ENCODE results near the gene ENO1.
"Not testable (repeated sequence)": the region's sequence is repeated elsewhere in the genome, so short reads cannot be mapped to it uniquely, and the experiment has no call there.

The ENO1 gene

GRCh38 chr1:8896775-8897174, 18.3 kb upstream of the ENO1 start:
- DNase-seq (ENCODE audit: low read depth) = not testable (repeated sequence)

DNA sequence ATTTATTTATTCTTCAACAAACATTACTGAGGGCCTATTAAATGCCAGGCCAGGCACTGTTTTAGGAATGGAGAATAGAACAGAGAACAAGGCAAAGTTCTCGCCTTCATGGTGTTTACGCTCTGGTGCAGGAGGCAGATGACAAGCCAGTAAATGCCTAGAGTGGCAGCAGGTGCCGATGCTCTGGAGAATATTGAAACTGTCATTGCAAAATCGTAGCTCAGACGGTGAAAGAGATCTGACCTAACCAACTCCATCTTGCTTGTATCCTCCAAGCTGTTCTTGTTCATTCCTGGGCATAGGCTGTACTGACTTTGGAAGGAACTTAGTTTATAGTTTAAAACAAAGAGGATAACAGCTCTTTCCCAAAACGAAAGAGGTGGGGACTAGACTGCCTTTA, 13.5 kb upstream of the ENO1 start:
- no peak for DNase-seq (ENCODE audit: low read depth)

DNA sequence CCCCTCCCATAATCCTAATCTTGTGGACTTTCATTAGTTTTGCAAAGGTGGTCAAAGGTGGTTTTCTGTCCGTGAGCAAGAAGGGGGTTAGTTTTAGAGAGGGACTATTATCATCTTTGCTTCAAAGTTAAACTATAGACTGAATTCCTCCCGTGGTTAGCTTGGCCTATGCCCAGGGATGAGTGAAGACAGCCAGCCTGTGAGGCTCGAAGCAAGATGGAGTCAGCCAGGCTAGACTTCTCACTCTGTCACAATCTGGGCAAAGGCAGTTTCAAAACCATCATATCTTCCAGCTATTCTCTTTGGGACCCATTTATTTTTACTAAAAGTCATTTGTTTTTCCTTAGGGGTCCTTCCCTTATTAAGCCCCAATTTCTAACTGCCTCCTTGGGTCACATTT, 12.9 kb upstream of the ENO1 start:
- DNase-seq (ENCODE audit: low read depth) = no peak

GRCh38 chr1:8889925-8890785, 11.7 kb upstream of the ENO1 start:
- DNase-seq (ENCODE audit: low read depth) = no peak

DNA sequence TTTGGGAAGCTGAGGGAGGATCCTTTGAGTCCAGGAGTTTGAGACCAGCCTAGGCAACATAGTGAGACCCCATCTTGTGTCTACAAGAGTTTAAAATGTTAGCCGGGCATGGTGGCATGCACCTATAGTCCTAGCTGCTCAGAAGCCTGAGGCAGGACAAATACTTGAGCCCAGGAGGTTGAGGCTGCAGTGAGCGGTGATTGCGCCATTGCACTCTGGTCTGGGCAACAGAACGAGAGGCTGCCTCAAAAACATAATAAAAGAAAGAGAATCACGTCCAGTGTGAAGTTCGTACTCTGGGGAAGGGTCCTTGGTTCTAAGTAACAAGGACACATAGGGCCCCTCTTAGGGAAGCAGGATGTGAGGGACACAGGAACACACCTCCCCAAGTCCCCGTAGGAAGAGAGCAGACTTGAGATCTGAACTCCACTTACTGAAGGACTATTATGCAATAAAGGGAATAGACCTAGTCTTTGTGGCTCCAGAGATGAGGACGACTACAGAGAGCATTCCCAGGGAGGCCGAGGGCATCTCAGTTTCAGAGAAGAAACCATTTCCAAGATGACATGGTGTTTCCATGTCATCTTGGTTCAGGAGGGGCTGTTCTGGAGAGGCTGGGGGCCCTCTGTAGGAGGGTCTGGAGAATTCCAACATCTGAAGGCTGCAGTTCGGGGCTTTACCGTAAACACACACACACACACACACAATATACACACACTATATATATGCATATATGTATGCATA, 10.8 kb upstream of the ENO1 start:
- no peak for DNase-seq (ENCODE audit: low read depth)

DNA sequence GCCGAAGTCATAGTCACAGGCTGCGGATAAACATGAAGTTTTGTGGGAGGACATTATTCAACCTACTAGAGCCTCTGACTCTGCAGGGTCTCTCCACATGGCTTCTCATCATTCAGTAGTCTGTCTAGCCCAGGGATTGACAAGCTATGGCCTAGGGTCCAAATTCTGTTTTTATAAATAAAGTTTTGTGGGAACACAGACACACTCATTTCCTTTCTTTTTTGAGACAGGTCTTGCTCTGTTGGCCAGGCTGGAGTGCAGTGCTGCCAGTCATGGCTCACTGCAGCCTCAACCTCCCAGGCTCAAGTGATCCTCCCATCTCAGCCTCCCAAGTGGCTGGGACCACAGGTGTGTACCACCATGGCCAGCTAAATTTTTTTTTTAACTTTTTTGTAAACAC, 8.1 kb upstream of the ENO1 start:
- no peak for DNase-seq (ENCODE audit: low read depth)

DNA sequence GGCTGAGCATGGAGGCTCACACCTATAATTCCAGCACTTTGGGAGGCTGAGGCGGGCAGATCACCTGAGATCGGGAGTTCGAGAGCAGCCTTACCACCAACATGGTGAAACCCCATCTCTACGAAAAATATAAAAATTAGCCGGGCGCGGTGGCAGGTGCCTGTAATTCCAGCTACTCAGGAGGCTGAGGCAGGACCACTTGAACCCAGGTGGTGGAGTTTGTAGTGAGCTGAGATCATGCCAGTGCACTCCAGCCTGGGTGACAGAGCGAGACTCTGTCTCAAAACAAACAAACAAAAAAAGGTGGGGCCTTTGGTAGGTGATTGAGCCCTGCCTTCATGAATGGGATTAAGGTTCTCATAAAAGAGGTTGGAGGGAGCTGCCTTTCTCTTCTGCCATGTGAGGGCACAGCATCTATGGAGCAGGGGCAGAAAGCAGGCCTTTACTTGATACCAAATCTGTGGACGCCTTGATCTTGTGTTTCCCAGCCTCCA, 7.6 kb upstream of the ENO1 start:
- DNase-seq (ENCODE audit: low read depth) = not testable (repeated sequence)

DNA sequence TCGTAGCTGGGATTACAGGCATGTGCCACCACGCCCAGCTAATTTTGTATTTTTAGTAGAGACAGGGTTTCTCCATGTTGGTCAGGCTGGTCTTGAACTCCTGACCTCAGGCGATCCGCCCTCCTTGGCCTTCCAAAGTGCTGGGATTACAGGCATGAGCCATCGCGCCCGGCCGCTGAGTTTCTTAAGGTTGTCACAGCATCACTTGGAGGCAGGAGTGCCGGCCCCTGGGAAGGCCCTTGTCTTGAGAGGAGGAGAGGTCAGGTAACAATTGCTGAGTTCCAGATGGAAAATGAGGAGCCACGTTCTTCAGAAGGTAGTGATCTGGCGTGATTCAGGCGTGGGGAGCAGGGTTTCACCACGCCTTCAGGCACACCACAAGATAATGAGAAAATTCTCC, 5.6 kb upstream of the ENO1 start:
- DNase-seq (ENCODE audit: low read depth) = not testable (repeated sequence)

DNA sequence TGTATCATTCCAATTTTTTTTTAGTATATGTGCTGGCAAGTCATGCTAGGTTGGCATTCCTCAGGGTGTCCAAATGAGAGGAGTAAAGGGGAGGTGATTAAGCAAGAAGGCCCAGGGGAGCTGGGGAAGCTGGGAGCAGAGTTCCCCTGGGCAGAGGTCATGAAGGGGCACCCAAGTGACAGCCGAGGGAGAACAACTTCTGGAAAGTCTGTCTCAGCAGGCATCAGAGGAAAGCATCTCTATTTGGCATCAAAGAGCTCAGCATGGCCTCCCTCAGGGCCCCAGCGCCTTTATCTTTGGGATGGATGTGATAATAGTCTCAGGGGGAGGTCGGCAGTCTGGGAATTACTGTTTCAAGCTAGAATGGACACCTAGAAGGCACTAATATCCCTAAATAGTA, 5.0 kb upstream of the ENO1 start:
- DNase-seq (ENCODE audit: low read depth) = no peak

GRCh38 chr1:8879922-8880676, 1.6 kb upstream of the ENO1 start:
- DNase-seq (ENCODE audit: low read depth) = no peak

GRCh38 chr1:8879464-8879921, 1.0 kb upstream of the ENO1 start:
- no peak for DNase-seq (ENCODE audit: low read depth)

DNA sequence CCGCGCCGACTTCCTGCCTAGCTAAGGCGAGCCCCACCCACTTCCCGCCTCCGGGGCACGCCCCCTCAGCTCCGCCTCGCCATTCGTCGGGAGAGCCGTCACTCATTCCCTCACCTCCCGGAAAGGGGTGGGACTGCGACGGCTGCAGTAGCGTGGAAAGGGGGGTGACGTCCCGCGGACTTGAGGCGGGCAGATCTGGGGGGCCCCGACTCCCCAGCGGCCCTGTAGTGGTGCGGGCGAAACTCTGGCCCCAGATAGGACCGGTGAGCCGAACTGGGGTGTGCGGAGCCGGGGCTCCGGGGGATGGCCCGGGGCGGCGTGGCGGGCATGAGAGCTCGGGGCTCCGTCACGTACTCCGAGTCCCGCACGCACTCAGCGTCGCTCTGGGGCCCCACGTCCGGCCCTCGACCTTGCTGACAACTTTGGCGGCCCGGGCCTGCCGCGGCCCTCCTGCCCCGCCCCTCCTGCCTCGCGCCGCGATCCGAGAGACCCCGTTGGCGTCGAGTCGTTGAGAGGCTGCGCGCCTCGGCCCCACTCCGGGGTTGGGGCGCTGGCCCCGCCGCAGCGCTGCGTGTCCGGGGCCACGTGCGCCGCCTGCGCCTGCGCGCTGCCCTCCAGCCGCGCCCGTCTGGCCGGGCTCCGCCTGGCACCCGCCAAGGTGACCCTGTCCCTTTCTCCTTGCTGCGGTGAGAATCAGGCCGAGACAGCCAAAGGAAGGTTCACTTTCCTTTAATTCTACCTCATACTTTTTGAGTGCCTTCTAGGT, 395 bp upstream of the ENO1 start:
- DNase-seq (ENCODE audit: low read depth) = peak; percentile 99

GRCh38 chr1:8876087-8876486, 2.4 kb downstream of the ENO1 start:
- DNase-seq (ENCODE audit: low read depth) = no peak

GRCh38 chr1:8875216-8875861, 3.1 kb downstream of the ENO1 start:
- no peak for DNase-seq (ENCODE audit: low read depth)

DNA sequence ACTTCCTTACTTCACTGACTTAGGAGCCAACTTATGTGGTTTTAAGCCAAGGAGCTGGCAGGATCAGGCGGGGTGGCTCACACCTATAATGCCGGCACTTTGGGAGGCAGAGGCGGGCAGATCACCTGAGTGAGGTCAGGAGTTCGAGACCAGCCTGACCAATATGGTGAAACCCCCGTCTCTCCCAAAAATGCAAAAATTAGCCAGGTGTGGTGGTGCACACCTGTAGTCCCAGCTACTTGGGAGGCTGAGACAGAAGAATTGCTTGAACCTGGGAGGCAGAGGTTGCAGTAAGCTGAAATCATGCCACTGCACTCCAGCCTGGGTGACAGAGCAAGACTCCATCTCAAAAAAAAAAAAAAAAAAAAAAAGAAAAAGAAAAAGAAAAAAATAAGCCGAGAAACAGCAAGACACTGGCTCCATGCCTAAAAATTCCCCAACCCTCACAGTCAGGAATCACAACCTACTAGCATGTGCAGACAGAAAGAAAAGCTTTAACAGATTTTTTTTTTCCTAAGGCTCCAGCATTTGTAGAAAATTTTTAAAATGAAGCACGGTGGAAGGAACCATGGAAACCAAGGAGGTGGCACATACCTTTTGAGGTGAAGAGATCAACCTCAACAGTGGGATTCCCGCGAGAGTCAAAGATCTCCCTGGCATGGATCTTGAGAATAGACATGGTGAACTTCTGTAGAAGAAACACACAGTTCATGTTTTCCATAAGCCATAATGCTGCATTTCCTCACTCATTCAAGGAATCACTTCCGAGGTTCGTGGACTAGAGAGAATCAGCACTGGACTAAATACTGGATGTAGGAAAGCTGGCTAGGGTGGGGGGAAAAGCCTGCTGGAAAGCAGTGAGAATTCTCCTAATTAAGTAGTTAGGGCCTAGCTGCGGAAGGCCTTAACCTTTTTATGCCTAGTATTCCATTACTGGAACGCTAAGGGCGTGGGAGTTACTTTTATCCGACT, 4.0 kb downstream of the ENO1 start:
- no peak for DNase-seq (ENCODE audit: low read depth)

DNA sequence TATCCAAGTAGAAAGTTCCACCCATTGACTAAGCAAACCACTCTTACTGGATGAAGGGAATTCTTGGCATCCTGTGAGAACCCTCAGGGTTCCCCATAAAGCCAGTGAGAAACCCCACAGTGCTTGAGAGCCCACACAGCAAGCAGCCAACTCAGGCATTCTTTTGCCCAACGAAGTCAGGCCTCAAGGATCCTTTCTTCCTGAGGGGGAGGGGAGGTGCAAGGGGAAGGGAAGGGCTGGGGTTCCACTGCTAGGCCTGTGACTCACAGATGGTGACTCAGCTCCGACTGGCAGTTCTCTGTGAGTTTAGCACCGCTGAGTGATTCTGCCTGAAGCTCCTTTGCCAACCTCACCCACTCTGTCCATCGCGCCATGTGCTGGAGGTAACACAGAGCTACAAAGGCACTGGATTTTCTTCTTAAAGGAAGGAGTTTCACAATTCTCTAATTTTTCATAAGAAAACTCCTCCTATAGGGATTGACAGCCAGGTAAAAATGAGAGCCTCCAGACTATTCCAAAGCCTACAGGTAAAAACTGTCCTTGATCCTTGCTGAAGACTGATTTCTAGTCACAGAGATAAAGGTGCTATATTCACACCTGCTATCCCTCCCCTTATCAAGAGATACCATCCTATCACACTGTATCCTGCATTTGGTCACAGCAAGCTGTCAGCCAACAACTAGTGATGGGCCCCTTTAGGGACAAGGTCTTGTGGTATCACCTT, 4.8 kb downstream of the ENO1 start:
- peak; percentile 77 for DNase-seq (ENCODE audit: low read depth)

GRCh38 chr1:8873001-8873400, 5.5 kb downstream of the ENO1 start:
- no peak for DNase-seq (ENCODE audit: low read depth)

DNA sequence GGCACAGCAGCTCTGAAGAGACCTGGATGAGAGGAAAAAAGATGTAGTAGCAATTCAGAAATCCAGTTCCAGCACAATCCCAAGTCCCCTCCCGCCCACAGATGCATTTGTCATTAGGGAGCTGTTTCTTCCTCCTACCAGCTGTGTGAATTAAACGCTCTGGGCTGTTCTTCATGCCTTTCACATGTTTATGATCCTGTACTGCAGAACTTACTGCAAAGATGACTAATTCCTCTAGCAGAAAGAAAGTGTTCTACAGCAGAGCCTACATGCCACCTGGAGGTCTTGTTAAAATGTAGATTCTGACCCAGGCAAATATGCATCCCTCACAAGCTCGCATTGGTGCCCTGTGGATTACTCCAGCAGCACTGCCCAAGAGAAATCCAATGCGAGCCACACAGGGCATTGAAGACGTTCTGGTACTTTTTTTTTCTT, 6.5 kb downstream of the ENO1 start:
- no peak for DNase-seq (ENCODE audit: low read depth)

DNA sequence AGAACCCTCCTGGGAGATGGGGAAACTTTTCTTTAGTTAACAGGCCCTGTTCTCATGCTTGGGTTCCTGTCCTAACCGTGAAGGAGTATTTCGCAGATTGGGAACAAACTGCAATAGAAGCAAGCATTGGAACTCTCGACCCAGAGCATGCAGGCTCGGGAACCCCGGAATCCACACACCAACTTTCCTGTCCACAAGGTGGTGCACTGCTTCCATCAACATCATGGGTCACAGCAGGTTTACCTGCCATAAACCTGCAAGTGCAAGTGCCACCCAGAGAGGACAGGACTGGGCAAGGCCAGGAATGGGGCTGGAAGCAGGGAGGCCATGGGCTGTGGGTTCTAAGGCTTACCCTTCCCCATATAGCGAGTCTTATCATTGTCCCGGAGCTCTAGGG, 6.9 kb downstream of the ENO1 start:
- DNase-seq (ENCODE audit: low read depth) = no peak

Measured in activated T-cell treated with anti-CD3 and anti-CD28 coated beads for 48 hours (primary cell).